ENCODE data around the gene TRMT13. TPM values are rescaled to one million over a fixed set of nuclear protein-coding genes. Genes with fewer than 3 reads are reported as not detected.

The TRMT13 gene
- total RNA-seq, 1 experiment from 2014 or later = 6.7 TPM

GRCh38 chr1:100145116-100145515 is 12.2 kb downstream of the TRMT13 start:
- no peaks in the 10 kb centered on the region for H4K20me1 ChIP-seq (ENCODE audit: low read length)
- BruUV-seq (replicated peaks) = no TSS peak
- ATAC-seq (no peak), DNase-seq (no peak)
- no peaks in the 10 kb centered on the region for H3K27me3 ChIP-seq (ENCODE audit: low read length)
- no peaks in the 10 kb centered on the region for H3K9me2 ChIP-seq (replicated peaks; ENCODE audit: low read length)
- POLR2A ChIA-PET (ENCODE audit: unreplicated experiment) = no interaction called here
- no peak overlapping the region for H3K27ac ChIP-seq (ENCODE audit: low read length)
- CTCF ChIA-PET = no interaction called here
- peaks cover 53% of the 10 kb centered on the region for H3K36me3 ChIP-seq (ENCODE audit: low read depth, low read length)
- no peak overlapping the region for H3K9ac ChIP-seq (ENCODE audit: low read length)
- no peak overlapping the region for H2AFZ ChIP-seq (ENCODE audit: low read length)
- intact Hi-C loops (cut with micrococcal nuclease) = no loop called here
- peaks cover 3% of the 10 kb centered on the region for H3F3A ChIP-seq (ENCODE audit: low read length, unreplicated experiment)
- TF ChIP-seq CTCF (conservative IDR thresholded peaks at IDR 0.05; ENCODE audit: low read depth, low read length) = no peak
- TF ChIP-seq EZH2phosphoT487 (IDR thresholded peaks at IDR 0.05; ENCODE audit: borderline replicate concordance, low read length) = no peak
- no peak for TF ChIP-seq EZH2 (IDR thresholded peaks at IDR 0.05; ENCODE audit: low read length, unreplicated experiment)
- H3K4me2 ChIP-seq (ENCODE audit: low read length) = no peak overlapping the region
- no peaks in the 10 kb centered on the region for H3K79me2 ChIP-seq (ENCODE audit: low read length)
- no peaks in the 10 kb centered on the region for H3K9me3 ChIP-seq (ENCODE audit: low read length)
- H3K4me1 ChIP-seq (ENCODE audit: insufficient read depth, low read length) = no peaks in the 10 kb centered on the region
- H3K4me3 ChIP-seq (ENCODE audit: low read length) = no peak overlapping the region

DNA sequence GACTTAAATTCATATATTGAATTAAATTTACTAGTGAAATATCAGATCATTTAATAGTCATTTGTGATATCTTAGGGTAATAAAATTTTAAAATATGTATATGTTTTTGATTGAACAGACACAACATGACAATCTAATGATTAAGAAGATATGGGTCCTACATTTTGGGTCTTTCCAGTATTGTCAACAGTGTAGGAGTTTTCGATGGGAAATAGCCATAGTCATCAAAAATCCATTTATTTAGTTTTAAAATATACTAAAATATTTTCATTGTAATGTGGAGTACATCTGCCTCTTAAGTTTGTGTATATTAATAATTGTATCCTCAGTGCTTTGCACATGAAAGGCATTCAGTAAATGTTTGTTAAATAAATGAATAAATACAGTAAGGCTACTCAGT is 14.0 kb downstream of the TRMT13 start:
- ChIA-PET POLR2A (ENCODE audit: unreplicated experiment) (no interaction called here), CTCF (no interaction called here)
- Histone ChIP-seq H2AFZ (ENCODE audit: low read length) (no peak overlapping the region), H3K9me3 (ENCODE audit: low read length) (no peaks in the 10 kb centered on the region), H3K27ac (ENCODE audit: low read length) (no peak overlapping the region), H3K9ac (ENCODE audit: low read length) (no peak overlapping the region), H3K9me2 (replicated peaks; ENCODE audit: low read length) (no peaks in the 10 kb centered on the region), H4K20me1 (ENCODE audit: low read length) (no peaks in the 10 kb centered on the region), H3K4me2 (ENCODE audit: low read length) (no peak overlapping the region), H3F3A (ENCODE audit: low read length, unreplicated experiment) (peaks cover 3% of the 10 kb centered on the region), H3K79me2 (ENCODE audit: low read length) (no peaks in the 10 kb centered on the region), H3K4me1 (ENCODE audit: insufficient read depth, low read length) (no peaks in the 10 kb centered on the region), H3K4me3 (ENCODE audit: low read length) (no peak overlapping the region), H3K36me3 (ENCODE audit: low read depth, low read length) (peaks cover 38% of the 10 kb centered on the region), H3K27me3 (ENCODE audit: low read length) (no peaks in the 10 kb centered on the region)
- ATAC-seq = no peak
- no TSS peak for BruUV-seq (replicated peaks)
- no peak for TF ChIP-seq EZH2 (IDR thresholded peaks at IDR 0.05; ENCODE audit: low read length, unreplicated experiment)
- TF ChIP-seq CTCF (conservative IDR thresholded peaks at IDR 0.05; ENCODE audit: low read depth, low read length) = no peak
- TF ChIP-seq EZH2phosphoT487 (IDR thresholded peaks at IDR 0.05; ENCODE audit: borderline replicate concordance, low read length) = no peak
- intact Hi-C loops (cut with micrococcal nuclease) = no loop called here
- no peak for DNase-seq

- H3K36me3 ChIP-seq (ENCODE audit: low read depth, low read length) = peaks cover 36% of the 10 kb centered on the region
- no peak overlapping the region for H2AFZ ChIP-seq (ENCODE audit: low read length)
- H3K79me2 ChIP-seq (ENCODE audit: low read length) = no peaks in the 10 kb centered on the region
- no peak overlapping the region for H3K27ac ChIP-seq (ENCODE audit: low read length)
- no peaks in the 10 kb centered on the region for H3K27me3 ChIP-seq (ENCODE audit: low read length)
- no peaks in the 10 kb centered on the region for H3K9me2 ChIP-seq (replicated peaks; ENCODE audit: low read length)
- no peaks in the 10 kb centered on the region for H4K20me1 ChIP-seq (ENCODE audit: low read length)
- H3K4me3 ChIP-seq (ENCODE audit: low read length) = no peak overlapping the region
- no peaks in the 10 kb centered on the region for H3K4me1 ChIP-seq (ENCODE audit: insufficient read depth, low read length)
- ChIA-PET CTCF (no interaction called here), POLR2A (ENCODE audit: unreplicated experiment) (no interaction called here)
- H3F3A ChIP-seq (ENCODE audit: low read length, unreplicated experiment) = peaks cover 2% of the 10 kb centered on the region
- no peaks in the 10 kb centered on the region for H3K9me3 ChIP-seq (ENCODE audit: low read length)
- no peak for DNase-seq
- H3K9ac ChIP-seq (ENCODE audit: low read length) = no peak overlapping the region
- TF ChIP-seq EZH2 (IDR thresholded peaks at IDR 0.05; ENCODE audit: low read length, unreplicated experiment) (no peak), CTCF (conservative IDR thresholded peaks at IDR 0.05; ENCODE audit: low read depth, low read length) (no peak), EZH2phosphoT487 (IDR thresholded peaks at IDR 0.05; ENCODE audit: borderline replicate concordance, low read length) (no peak)
- no peak for ATAC-seq
- H3K4me2 ChIP-seq (ENCODE audit: low read length) = no peak overlapping the region
- intact Hi-C loops (cut with micrococcal nuclease) = no loop called here
- no TSS peak for BruUV-seq (replicated peaks)
Measured at GRCh38 chr1:100147875-100148274, 14.9 kb downstream of the TRMT13 start.
